HG03460 (cell line): ENCODE results near the gene CILP.
"Not testable (repeated sequence)": the region's sequence is repeated elsewhere in the genome, so short reads cannot be mapped to it uniquely, and the experiment has no call there.

Experiments
- ATAC-seq: cut with Tn5 transposase; IDR thresholded peaks from one replicate; pipeline ENCODE4 v1.9.1; 2021; ENCODE audit not compliant: unreplicated experiment

CILP gene

DNA sequence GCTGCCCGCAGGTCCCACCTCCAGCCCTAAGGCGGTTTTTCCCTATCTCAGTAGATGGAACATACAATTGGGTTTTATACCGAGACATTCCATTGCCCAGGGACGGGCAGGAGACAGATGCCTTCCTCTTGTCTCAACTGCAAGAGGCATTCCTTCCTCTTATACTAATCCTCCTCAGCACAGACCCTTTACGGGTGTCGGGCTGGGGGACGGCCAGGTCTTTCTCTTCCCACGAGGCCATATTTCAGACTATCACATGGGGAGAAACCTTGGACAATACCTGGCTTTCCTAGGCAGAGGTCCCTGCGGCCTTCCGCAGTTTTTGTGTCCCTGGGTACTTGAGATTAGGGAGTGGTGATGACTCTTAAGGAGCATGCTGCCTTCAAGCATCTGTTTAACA lies 15.6 kb upstream of the CILP start:
- ATAC-seq, result not testable (repeated sequence)

DNA sequence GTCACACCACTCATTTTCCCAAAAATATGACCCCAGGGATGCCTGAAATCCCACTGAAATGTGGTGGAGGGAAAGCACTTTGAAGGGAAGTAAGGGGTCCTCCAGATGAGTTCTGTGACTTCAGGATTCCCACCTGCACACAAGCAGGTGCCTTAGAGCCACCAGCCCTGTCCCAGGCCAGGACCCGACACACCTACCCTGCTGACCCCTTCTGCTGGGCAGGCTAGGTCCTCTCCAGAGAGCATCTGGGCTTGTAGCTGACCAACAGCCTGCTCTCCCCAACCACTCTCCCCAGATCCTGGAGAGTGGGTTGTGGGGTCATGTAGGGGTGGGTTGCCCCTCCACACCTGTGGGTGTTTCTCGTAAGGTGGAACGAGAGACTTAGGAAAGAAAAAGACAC lies 14.9 kb upstream of the CILP start:
- ATAC-seq, result no peak

DNA sequence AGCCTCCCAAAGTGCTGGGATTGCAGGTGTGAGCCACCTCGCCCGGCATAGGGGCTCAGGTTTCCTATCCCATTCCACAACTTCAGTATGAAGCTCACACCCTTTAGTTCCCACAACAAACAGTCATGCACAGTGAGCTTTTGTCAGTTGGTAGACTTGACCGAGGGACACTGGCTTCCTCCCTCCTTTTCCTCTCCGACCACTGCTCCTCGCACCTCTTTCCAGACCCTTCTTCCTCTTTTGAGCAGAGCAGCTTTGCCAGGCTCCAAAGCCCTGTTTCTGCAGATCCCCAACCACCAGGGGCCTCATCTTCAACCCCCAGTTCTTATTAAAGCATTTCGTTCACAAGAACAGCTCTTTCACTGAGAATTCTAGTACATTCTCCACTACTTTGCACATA lies 12.7 kb upstream of the CILP start:
- no peak for ATAC-seq

DNA sequence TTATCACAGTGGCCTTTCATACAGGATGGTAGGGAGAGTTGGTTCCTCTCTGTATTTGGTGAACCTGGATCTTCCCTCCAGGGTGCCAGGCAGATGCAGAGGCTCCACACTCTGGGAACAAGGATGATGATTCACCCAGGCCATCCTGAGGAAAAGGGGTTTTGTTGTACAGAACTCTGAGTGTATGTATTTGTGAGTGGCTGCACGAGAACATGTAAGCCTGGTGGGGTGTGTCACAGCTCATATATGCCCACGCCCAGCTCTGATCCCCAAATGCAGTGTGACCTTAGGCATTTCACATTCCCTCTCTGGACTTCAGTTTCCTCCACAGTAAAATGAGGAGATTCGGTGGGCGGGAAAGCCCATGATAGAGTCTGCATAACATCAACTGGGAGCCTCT lies 11.6 kb upstream of the CILP start:
- ATAC-seq, result no peak

DNA sequence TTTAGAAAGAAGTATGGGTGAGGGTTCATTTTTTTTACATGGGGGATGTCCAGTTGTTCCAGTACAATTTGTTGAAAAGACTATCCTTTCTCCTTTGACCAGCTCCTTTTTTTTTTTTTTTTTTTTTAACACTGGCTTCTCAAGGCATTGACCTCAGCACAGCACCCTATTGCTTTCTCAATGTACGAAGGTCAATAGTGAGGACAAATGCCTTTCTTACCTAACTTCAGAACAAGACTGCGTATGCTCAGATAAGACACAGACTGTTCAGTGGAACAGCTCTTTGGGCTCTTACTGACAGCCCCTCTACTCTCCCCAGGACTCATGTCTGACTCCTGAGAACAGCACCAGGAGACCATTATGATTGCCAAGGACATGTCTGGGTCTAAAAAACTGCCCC lies 10.4 kb upstream of the CILP start:
- ATAC-seq, result no peak

DNA sequence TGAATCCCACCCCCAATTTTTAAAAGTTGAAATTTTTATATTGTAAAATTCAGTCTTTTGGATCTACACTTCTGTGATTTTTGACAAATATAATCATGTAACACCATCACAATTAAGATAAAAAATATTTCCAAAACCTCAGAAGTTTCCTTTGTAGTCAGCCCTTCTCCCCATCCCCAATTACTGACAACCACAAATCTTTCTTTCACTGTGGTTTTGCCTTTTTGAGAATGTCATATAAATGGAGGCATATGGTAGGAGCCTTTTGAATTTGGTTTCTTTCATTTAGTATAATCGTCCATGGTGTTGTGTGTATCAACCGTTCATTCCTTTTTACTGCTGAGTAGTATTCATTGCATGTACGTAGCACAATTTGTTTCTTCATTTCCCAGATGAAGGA lies 7.9 kb upstream of the CILP start:
- ATAC-seq, result no peak

DNA sequence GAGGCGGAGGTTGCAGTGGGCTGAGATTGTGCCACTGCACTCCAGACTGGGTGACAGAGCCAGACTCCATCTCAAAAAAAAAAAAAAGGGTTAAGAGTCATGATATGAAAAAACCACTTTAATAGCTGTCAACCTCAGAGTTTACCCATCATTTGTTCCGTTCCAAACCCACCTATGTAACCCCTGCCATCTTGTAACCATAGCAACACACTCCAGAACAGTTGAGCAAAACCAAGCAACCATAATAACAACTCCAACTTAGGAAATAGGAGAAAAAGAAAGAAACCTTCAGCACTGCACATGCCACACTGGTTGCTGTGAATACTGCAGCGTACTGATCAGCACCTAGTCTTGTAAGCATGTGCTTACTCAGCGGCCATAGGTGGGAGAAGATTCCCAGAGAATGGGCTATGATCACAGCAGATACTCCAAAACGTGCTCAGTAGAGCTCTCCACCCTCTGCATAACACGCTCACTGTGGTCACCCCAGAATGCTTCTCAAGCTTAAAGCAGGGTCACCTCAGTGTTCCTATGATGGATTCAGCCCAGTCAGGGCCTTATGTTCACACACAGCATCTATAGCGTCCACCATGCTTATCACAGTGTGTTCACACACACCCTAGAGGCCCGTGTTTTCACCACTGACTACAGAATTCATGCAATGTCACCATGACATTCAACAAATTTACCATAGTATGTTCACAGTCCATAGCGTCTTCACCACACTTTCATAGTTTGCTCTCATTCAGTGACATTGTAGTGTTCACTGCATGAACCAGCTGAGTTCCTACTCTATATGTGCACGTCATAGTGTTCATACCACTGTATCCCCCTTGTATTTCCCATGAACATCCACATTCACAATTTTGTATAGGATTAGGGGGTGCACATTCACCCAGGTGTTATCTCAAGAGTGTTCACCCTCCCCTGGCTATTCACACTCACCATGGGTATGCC lies 6.5 kb upstream of the CILP start:
- ATAC-seq, result no peak

DNA sequence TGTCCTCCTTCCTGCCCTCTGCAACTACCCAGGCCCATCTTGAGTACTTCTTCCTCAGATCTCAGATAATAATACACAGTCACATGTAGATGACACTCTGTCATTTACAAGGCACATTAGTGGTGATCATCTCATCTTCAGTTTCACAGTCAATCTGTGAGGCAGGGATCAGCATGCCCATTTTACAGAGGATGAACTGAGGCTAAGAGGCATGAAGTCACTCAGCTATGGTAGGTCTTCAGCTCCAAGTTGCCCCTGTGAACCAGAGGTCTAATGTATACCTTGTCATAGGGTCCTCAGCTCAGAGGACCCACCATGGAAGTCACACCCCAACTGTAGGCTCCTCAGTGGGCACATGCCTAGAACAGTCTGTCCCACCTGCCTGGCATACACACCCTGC lies 4.2 kb upstream of the CILP start:
- ATAC-seq, result no peak

DNA sequence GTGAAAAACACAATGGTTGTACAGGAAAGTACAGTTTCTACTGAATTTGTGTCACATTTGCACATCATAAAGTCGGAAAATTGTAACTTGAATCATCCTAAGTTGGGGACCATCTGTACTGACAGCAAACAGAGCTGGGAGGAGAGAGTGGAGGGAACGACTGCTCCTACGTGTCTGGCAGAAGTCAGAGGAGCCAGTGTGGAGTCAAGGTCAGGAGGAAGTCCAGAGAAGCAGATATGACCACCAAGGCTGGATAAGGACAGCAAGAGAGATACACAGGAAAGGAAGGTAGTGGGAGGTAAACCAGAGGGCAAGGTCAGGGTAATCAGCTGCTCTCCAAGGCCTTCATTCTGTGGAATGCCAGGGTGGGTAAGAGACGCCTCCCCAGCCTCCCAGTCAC lies 2.7 kb upstream of the CILP start:
- ATAC-seq, result no peak

DNA sequence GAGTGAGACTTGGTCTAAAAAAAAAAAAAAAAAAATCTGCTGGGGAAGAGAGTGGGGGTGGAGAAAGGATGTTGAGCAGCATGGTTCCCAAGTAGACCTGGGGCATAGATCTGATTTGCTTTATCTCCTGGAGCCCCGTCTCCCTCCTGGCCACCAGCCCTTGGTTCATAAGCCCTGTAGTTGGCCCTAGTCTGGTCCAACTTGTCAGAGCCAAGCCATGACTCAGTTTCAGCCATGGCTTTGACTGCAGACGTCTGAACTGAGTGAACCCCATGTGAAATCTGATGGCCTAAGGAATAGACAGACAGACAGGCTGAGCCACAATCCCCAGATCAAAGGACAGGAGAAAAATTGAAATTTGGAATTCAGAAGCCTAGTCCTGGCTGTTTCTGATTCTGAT lies 2.0 kb upstream of the CILP start:
- no peak for ATAC-seq

DNA sequence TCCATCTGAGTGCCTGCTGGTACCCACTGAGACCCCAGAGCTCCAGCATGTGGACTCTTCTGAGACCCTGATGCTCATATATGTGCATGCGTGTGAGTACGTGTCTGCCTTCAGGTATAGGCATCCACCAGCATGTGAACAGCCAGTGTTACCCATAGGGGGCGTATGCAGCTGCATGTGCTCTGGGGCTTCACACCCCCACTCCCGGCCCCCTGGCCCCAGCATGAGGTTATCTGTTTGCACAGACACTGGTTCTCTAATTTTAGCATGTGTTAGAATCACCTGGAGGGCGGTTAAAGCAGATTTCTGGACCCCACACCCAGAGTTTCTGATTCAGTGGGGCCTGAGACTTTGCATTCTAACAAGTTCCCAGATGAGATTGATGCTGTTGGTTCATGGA lies 824 bp upstream of the CILP start:
- no peak for ATAC-seq

DNA sequence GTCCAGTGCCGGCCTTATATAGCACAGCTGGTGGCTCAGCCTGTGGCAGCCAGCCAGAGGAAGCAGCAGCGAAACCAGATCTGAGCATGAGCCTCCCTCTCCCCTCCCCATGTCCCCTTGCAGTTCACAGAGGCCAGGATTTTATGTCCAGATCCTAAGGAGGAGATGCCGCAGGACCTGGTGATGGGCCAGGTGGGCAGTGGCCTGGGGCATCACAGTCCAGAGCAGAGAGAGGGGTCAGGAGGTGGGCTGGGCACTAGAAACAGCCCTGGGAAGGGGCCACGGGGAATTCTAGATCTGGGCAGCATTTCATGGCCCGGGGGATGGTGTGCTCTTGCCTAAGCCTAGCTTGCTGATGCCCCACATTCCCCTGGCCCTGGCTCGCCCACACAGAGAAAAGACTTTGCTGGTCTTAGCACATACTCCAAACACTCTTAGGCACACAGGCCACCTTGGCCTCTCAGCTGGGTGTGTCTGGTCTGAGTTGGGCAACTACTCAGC lies 259 bp upstream of the CILP start:
- no peak for ATAC-seq

DNA sequence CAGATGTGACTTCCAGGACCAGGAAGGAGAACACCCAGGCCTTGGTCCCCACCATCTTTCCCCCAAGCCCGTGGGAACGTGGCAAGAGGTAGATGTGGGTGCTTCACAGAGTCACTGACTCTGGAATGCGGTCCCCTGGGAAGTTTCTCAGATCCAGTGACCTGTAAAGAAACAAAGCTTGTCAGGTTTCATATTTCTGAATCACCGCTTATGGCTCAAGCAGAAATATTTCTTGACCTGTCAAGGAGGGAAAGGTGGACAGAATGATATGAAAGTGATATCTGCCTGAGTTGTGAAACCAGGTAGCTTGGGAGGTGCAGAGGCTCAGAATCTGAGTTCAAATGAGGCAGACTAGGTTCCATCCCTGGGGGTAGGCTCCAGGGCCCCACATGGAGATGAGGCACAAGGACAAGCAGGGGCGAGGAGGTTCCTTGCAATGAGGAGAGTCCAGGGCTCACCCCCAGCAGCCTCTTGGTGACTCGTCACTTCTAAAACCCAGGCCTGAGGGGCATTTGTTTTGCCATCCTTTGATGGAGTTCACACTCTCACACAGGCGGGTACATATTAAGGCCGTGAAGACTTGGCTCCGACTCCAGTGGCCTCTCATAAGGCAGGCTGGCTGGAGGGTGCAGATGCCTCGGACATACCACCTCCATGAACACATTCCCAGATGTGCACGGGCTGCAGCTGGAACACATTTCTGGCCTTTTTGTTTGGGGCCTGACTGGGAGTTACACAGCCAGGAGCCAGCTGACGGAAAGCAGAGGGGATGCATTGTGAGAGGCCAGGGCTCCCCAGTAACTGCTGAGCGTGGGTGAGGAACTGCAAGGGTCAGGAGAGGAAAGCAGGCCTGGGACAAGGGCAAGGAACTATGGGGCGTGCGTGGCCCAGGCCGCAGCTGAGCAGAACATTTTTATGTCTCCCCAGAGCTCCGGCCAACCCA lies 1.3 kb downstream of the CILP start:
- ATAC-seq, result no peak

DNA sequence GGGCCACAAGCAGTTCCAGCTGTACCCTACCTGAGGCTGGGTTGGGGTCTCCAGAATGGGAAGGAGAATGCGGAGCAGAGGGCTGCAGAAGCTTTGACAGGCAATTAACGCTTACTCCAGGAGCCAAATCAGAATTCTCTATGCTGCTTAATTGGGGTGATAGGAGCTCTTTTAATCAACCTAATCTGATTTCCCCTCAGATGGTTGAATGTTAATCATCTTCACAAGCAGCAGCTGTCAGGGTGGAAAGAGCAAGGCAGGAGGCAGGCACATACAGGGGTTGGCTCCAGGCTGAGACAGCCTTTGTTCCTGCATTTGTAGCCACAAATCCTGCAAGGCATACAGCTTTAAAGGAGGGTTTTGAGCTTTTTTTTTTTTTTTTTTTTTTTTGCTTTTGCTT lies 2.6 kb downstream of the CILP start:
- no peak for ATAC-seq

DNA sequence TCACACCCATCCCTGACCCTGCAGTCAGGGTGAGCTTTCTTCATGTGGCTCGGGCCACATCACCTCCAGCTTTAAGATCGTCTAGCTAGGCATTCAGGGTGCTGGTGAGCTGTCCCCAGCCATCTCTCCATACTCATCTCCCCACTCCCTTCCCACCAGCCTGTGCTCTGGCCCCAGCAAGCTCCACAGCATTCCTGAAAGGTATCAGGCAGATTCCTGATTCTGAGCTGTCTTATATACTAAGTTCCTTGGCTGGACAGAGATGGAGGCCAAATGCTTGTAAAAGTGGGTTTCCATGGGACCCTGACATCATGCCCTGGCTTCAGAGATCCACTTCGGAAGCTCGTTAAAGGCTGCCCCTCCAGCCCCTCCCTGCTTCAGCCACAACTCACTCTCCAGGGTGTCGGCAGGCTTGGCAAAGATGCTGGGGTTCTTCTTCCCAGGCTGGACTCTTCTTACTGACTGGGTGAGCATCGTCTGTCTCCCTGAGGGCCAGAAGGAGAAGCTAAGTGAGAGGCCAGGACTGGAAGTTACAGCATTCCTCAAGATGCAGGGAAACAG lies 3.9 kb downstream of the CILP start:
- ATAC-seq, result no peak

DNA sequence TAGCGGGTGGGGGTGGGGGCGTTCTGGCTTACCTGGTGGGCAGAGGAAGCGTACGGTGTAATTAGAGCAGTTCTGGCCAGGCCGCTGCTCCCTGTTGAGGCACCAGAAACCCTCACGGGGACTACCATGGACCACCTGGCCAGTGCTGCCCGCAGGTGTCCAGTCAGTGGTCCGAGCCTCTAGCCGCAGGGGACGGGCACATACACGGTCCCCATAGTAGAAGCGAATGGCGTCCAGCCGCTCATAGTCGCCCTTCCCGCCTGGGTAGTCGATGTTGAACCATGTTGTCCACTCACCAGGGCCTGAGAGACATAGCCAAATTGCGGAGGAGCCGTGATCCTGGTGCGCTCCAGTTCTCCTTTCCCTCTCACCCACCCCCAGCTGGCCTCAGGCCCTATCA lies 4.5 kb downstream of the CILP start:
- no peak for ATAC-seq

DNA sequence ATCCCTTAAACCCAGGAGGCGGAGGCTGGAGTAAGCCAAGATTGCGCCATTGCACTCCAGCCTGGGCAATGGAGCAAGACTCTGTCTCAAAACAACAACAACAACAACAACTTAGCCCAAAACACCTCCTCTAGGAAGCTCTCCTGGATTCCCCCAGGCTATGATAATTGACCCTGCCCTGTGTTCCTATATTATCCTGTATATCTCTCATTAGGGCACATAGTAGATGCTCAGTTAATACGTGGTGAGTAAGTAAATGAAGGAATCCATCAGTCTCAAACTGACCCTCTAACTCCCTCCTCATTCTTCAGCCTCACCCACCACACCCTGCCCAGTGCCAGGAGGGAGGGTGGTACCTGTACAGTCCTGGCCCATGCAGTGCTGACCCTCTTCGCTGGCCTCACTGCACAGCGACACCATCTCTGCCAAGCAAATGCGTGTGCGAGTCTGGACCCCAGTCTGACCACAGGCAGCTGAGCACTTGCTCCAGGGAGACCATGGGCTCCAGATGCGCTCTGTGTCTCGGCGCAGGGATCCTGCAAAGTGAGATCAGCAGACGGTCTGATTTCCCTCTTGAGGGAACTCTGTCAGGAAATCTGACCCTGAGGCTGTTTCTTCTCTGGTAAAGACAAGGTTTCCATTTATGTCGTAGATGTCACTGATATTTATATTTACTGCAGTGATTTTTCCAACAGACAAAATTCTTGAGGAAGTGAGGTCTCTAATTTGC lies 6.2 kb downstream of the CILP start:
- ATAC-seq, result no peak

DNA sequence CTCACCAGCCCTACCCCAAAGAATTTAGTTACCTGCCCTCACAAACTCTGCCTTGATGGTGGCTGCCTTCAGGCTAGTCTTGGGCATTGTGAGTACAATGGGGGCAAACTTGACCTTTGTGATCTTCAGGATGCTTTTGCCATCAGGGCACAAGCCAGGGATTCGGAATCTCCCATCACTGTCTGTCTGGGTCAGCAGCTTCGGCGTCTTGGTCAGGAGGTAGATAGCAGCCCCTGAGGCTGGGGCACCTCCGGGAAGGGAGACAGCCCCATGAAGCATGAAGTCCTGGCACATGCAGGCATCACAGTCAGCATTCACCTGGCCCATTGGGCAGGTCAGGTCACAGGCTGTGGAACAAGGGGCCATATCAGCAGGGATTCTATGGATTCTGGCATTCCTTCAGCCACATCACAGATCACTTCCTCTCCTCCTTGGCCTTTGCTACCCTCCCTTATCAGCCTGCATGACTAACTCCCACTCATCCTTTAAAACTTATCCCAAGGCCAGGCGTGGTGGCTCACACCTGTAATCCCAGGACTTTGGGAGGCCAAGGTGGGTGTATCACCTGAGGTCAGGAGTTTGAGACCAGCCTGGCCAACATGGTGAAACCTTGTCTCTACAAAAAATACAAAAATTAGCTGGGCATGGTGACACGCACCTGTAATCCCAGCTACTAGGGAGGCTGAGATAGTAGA lies 6.9 kb downstream of the CILP start:
- no peak for ATAC-seq

DNA sequence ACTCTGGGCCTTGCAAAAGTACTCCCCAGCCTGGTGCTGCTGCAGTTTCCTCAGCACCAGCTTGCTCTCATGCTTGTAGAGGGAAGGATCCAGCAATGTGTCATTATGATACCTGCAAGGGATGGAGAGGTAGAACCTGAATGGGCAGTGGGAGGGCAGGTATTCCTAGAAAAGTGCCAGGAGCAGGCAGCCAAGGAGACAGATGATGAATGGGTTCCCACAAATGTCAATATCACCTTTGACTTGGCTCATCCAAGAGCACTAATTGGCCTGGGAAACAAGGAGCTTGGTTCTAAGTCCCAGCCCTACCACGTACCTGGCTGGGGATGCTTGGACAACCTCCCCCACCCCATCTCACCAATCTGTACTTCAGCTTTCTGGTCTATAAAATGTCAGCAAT lies 9.4 kb downstream of the CILP start:
- ATAC-seq, result no peak

DNA sequence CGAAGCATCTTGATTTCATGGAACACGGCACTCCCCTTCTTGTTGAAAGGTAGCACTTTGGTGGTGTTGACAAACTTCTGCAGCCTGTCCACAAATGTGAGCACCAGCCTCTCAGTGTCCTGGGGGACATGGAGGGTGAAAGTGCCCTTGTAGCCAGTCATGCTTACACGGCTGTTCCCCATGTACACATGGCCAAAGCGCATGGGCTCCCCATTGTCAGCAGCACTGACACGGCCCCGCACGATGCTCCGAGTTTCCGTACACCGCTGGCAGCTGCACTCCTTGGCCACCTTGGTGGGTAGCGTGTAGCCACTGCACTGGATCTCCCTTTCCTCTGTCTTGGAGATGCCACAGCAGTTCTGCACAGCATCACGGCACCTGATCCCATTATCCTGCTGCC lies 12.7 kb downstream of the CILP start:
- ATAC-seq, result no peak
